H1 (cell line): ENCODE data around the gene SLC9A7. TPM values are rescaled to one million over a fixed set of nuclear protein-coding genes. Genes with fewer than 3 reads are reported as not detected.

Experiments
- POLR2AphosphoS5 ChIP-seq: IDR thresholded peaks from 2 replicates; pipeline ENCODE4 v1.6.1; 2011; ENCODE audit warnings: low read depth, low read length
- polyA plus RNA-seq, 7 experiments: library from polyadenylated mRNA; depleted of rRNA in 3 of 7; stranded (reverse) in 5 of 7; unstranded in 2 of 7; fragments of >200 nt in 5 of 7; fragments of 200-250 nt in 2 of 7; gene quantifications; 1 replicate in 5 of 7; 2 replicates in 1 of 7; 4 replicates in 1 of 7; pipeline versions ENCODE4 v1.2.1 to v1.2.3, GENCODE V29; 2011 to 2013; ENCODE audit warnings: missing spikeins in 2 of 7, mixed read lengths in 2 of 7
- total RNA-seq: library from RNA; stranded (reverse); fragmentation: NEBNext Ultra II Directional; extraction: Animal tissue kit (Norgen Biotek cat#: 25700); gene quantifications from 2 replicates; pipeline ENCODE4 v1.2.1, GENCODE V29; 2021
- TF ChIP-seq, protein P1 (sequence below), 3 experiments: IDR thresholded peaks; 1 replicate in 2 of 3; 2 replicates in 1 of 3; pipeline versions ENCODE4 v1.5.1 to v1.6.1; 2011; ENCODE audit warnings: low read length in 3 of 3, mild to moderate bottlenecking in 3 of 3, inconsistent platforms in 2 of 3, low read depth in 1 of 3, moderate library complexity in 1 of 3; ENCODE audit not compliant: insufficient read depth in 1 of 3; ENCODE audit errors: control extremely low read depth in 1 of 3
- TF ChIP-seq, protein P2 (sequence below): IDR thresholded peaks from 2 replicates; pipeline ENCODE4 v1.6.1; 2011; ENCODE audit warnings: low read length, improper control_type of control experiment
- TF ChIP-seq, protein P3 (sequence below): IDR thresholded peaks from 2 replicates; pipeline ENCODE4 v1.6.1; 2012; ENCODE audit warnings: low read length, inconsistent platforms

The SLC9A7 gene
- total and polyA plus RNA-seq, 2 of the 8 experiments (the other 6 are each of a cell fraction or from before 2014, with no cell fraction given), result 6.7 to 17.2 TPM

DNA sequence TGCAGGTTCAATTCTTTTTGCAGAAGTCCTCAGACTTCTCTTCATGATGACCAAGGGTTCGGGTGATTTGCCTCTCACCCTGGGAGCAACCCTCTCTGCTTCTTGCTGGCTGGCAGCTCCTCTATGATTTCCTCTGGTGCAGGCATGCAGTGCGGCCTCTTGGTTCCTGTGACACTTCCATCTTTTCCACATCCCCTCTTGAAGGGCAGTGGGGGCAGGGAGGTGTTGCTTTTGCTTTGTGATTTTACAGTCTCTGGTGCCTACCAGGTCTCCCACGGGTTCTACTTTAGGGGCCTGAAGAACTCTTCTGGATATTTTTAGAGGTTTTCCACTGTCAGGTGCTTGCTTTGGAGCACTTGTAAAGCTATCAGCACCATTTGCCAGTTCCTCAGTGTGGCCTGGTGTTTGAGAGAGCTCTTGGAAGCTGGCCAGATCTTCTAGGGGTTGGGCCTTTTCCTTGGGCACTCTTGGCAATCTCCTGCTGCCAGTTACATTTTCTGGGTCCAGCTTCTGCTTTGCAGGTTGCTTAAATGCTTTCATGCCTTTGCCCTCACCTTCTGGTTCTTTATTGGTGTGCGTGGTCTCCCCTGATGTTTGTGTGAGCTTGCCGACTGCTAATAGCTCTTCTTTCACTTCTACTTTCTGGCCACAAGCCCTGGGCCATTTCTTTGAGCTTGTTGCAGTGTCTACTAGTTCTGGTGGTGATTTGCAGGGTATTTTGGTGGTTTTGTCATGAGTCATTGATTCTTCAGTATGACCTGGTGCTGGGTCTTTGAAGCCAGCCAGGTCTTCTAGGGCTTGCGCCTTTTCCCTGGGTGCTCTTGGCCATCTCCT is 196.9 kb downstream of the SLC9A7 start (continued):
- TF ChIP-seq, protein P1, sequence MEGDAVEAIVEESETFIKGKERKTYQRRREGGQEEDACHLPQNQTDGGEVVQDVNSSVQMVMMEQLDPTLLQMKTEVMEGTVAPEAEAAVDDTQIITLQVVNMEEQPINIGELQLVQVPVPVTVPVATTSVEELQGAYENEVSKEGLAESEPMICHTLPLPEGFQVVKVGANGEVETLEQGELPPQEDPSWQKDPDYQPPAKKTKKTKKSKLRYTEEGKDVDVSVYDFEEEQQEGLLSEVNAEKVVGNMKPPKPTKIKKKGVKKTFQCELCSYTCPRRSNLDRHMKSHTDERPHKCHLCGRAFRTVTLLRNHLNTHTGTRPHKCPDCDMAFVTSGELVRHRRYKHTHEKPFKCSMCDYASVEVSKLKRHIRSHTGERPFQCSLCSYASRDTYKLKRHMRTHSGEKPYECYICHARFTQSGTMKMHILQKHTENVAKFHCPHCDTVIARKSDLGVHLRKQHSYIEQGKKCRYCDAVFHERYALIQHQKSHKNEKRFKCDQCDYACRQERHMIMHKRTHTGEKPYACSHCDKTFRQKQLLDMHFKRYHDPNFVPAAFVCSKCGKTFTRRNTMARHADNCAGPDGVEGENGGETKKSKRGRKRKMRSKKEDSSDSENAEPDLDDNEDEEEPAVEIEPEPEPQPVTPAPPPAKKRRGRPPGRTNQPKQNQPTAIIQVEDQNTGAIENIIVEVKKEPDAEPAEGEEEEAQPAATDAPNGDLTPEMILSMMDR (IDR thresholded peaks at IDR 0.05; ENCODE audit: control extremely low read depth in 1 of 3, insufficient read depth in 1 of 3, low read depth in 1 of 3, low read length in 3 of 3), result no peak
- no peak for TF ChIP-seq POLR2AphosphoS5
- TF ChIP-seq, protein P2, sequence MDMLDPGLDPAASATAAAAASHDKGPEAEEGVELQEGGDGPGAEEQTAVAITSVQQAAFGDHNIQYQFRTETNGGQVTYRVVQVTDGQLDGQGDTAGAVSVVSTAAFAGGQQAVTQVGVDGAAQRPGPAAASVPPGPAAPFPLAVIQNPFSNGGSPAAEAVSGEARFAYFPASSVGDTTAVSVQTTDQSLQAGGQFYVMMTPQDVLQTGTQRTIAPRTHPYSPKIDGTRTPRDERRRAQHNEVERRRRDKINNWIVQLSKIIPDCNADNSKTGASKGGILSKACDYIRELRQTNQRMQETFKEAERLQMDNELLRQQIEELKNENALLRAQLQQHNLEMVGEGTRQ, result no peak
- TF ChIP-seq, protein P3, sequence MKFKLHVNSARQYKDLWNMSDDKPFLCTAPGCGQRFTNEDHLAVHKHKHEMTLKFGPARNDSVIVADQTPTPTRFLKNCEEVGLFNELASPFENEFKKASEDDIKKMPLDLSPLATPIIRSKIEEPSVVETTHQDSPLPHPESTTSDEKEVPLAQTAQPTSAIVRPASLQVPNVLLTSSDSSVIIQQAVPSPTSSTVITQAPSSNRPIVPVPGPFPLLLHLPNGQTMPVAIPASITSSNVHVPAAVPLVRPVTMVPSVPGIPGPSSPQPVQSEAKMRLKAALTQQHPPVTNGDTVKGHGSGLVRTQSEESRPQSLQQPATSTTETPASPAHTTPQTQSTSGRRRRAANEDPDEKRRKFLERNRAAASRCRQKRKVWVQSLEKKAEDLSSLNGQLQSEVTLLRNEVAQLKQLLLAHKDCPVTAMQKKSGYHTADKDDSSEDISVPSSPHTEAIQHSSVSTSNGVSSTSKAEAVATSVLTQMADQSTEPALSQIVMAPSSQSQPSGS, result no peak
